Measurements from ENCODE around the gene GPR157.

- TF ChIP-seq POLR2A (IDR thresholded peaks at IDR 0.05) (no peak), CTCF (IDR thresholded peaks at IDR 0.05) (no peak), POLR2AphosphoS5 (IDR thresholded peaks at IDR 0.05) (no peak), EP300 (IDR thresholded peaks at IDR 0.05) (no peak)
Observed at GRCh38 chr1:9051379-9051778, 77.5 kb downstream of the GPR157 start.

Measured in upper lobe of left lung (tissue), 4 donors.